A549 (cell line): ENCODE measurements around the gene GOT1. TPM values are rescaled to one million over a fixed set of nuclear protein-coding genes. Genes with fewer than 3 reads are reported as not detected.
A peak's percentile ranks its signal among the peaks of the same experiment; 100 is the strongest.

ENCODE experiments used
- ATAC-seq, 2 experiments: fragments of 200-7000 bp in 1 of 2; fragments of >200 bp in 1 of 2; cut with Nextera tagmentation in 1 of 2; cut with Tn5 transposase in 1 of 2; 3 replicates each; pipeline versions ENCODE4 v1.8.0 to v1.9.1; 2018 to 2020; ENCODE audit warnings: mild to moderate bottlenecking in 1 of 2, moderate library complexity in 1 of 2
- CTCF ChIA-PET: fragments of 300-600 bp; sonication (Branson Sonifier 250); formaldehyde crosslinking; extraction: SDS; loops from one replicate; lab custom pipeline; 2021; ENCODE audit warnings: antibody characterized with exemption, inconsistent platforms; lab: Yijun Ruan, JAX
- POLR2A ChIA-PET: fragments of 350-600 bp; formaldehyde crosslinking; extraction: SDS; loops from one replicate; lab custom pipeline; 2021; ENCODE audit warnings: antibody characterized with exemption, inconsistent platforms; lab: Yijun Ruan, JAX
- DNase-seq, 2 experiments: peaks; one replicate each; pipeline versions ENCODE4 v3.0.0 to v3.0.0-alpha.2; 2011 to 2016; ENCODE audit warnings: low read depth in 1 of 2, low spot score in 1 of 2
- FAIRE-seq: peaks from 2 replicates; lab custom pipeline; 2011; peaks lifted over from hg19 to GRCh38; lab: Jason Lieb, UNC
- H3K27ac ChIP-seq, 2 experiments: fragments of >200 bp; sonication (Bioruptor Twin); formaldehyde crosslinking; 3 replicates each; pipeline ENCODE4 v1.5.1; 2016 to 2017
- H3K4me1 ChIP-seq: fragments of >200 bp; sonication (Bioruptor Twin); formaldehyde crosslinking; 3 replicates; pipeline ENCODE4 v1.6.1; 2016
- H3K4me2 ChIP-seq: fragments of >200 bp; sonication (Bioruptor Twin); formaldehyde crosslinking; 3 replicates; pipeline ENCODE4 v1.6.1; 2016
- H3K4me3 ChIP-seq: fragments of >200 bp; sonication (Bioruptor Twin); formaldehyde crosslinking; 3 replicates; pipeline ENCODE4 v1.5.1; 2016
- H3K9me3 ChIP-seq: fragments of >200 bp; sonication (Bioruptor Twin); formaldehyde crosslinking; 3 replicates; pipeline ENCODE4 v1.6.1; 2016
- BHLHE40 ChIP-seq: IDR thresholded peaks from 2 replicates; pipeline ENCODE4 v1.6.1; 2012; ENCODE audit warnings: low read depth, low read length, inconsistent platforms
- CEBPB ChIP-seq, 2 experiments: fragments of >200 bp in 1 of 2; sonication (Bioruptor Twin) in 1 of 2; formaldehyde crosslinking in 1 of 2; IDR thresholded peaks; 2 replicates each; pipeline ENCODE4 v1.6.1; 2012 to 2016
- EHMT2 ChIP-seq: fragments of 200-600 bp; sonication (generic); IDR thresholded peaks from 2 replicates; pipeline ENCODE4 v1.6.1; 2016; ENCODE audit warnings: antibody characterized with exemption, low read depth, mild to moderate bottlenecking, moderate library complexity
- ESRRA ChIP-seq: fragments of 150-350 bp; IDR thresholded peaks from 2 replicates; pipeline ENCODE4 v1.6.1; 2014; ENCODE audit warnings: mild to moderate bottlenecking, low read length, borderline replicate concordance
- FOSB ChIP-seq: fragments of 250-450 bp; sonication (Bioruptor Pico); IDR thresholded peaks from 2 replicates; pipeline ENCODE4 v1.5.0; 2020; ENCODE audit warnings: mild to moderate bottlenecking, moderate library complexity
- FOSL2 ChIP-seq, 2 experiments: fragments of 450-650 bp in 1 of 2; fragments of >200 bp in 1 of 2; sonication (Bioruptor Twin) in 1 of 2; formaldehyde crosslinking; IDR thresholded peaks; 2 replicates each; pipeline versions ENCODE4 v1.5.0 to v1.6.1; 2016 to 2020; ENCODE audit warnings: mild to moderate bottlenecking in 1 of 2, moderate library complexity in 1 of 2
- FOXS1 ChIP-seq: fragments of 250-450 bp; sonication (Bioruptor Pico); IDR thresholded peaks from 2 replicates; pipeline ENCODE4 v1.5.0; 2020; ENCODE audit warnings: mild to moderate bottlenecking, moderate library complexity
- HEYL ChIP-seq: fragments of 250-450 bp; sonication (Bioruptor Pico); IDR thresholded peaks from 2 replicates; pipeline ENCODE4 v1.8.0; 2021; ENCODE audit warnings: mild to moderate bottlenecking, moderate library complexity
- HOXA7 ChIP-seq: fragments of 250-450 bp; sonication (Bioruptor Pico); IDR thresholded peaks from 2 replicates; pipeline ENCODE4 v1.5.0; 2020; ENCODE audit warnings: mild to moderate bottlenecking, moderate library complexity
- JUN ChIP-seq, 2 experiments: fragments of >200 bp; sonication (Bioruptor Twin); formaldehyde crosslinking; IDR thresholded peaks; 2 replicates in 1 of 2; 3 replicates in 1 of 2; pipeline ENCODE4 v1.6.1; 2016 to 2017
- KDM1A ChIP-seq: fragments of 200-600 bp; sonication (generic); IDR thresholded peaks from 2 replicates; pipeline ENCODE4 v1.6.1; 2016; ENCODE audit warnings: low read depth, mild to moderate bottlenecking
- KDM5A ChIP-seq: fragments of 200-600 bp; sonication (generic); IDR thresholded peaks from 2 replicates; pipeline ENCODE4 v1.6.1; 2016; ENCODE audit warnings: antibody characterized with exemption, mild to moderate bottlenecking
- MAZ ChIP-seq: fragments of 150-350 bp; IDR thresholded peaks from 2 replicates; pipeline ENCODE4 v1.6.1; 2014; ENCODE audit warnings: antibody characterized with exemption, low read depth, low read length, borderline replicate concordance
- NFE2L2 ChIP-seq: fragments of 150-350 bp; conservative IDR thresholded peaks from 2 replicates; pipeline ENCODE4 v1.6.1; 2014; ENCODE audit warnings: low read length
- NPAS2 ChIP-seq: fragments of 250-450 bp; sonication (Bioruptor Pico); IDR thresholded peaks from 2 replicates; pipeline ENCODE4 v1.8.0; 2022; ENCODE audit warnings: mild to moderate bottlenecking, moderate library complexity, borderline replicate concordance
- PHF8 ChIP-seq: fragments of 200-600 bp; sonication (generic); IDR thresholded peaks from 2 replicates; pipeline ENCODE4 v1.6.1; 2016; ENCODE audit warnings: low read depth, mild to moderate bottlenecking, antibody characterized with exemption, moderate library complexity, borderline replicate concordance
- RAD21 ChIP-seq, 2 experiments: fragments of >200 bp in 1 of 2; sonication (Bioruptor Twin) in 1 of 2; formaldehyde crosslinking in 1 of 2; IDR thresholded peaks in 1 of 2; conservative IDR thresholded peaks in 1 of 2; 2 replicates in 1 of 2; 3 replicates in 1 of 2; pipeline ENCODE4 v1.6.1; 2012 to 2018; ENCODE audit warnings: inconsistent platforms in 1 of 2
- TFCP2L1 ChIP-seq: fragments of 250-450 bp; sonication (Bioruptor Pico); IDR thresholded peaks from 2 replicates; pipeline ENCODE4 v1.5.0; 2021; ENCODE audit warnings: mild to moderate bottlenecking
- ZC3H11A ChIP-seq: fragments of 450-650 bp; IDR thresholded peaks from 2 replicates; pipeline ENCODE4 v1.6.1; 2014; ENCODE audit warnings: antibody characterized with exemption, mild to moderate bottlenecking
- ZSCAN20 ChIP-seq: fragments of 250-450 bp; sonication (Bioruptor Pico); IDR thresholded peaks from 2 replicates; pipeline ENCODE4 v1.8.0; 2022; ENCODE audit warnings: mild to moderate bottlenecking, moderate library complexity
- WGBS: methylation state at CpG from one replicate; pipeline ENCODE4 v1.1.6; 2017; ENCODE audit errors: missing lambda C conversion rate; 5-methylcytosine and 5-hydroxymethylcytosine counted together
- polyA plus RNA-seq, 4 experiments: library from polyadenylated mRNA; depleted of rRNA in 3 of 4; stranded (reverse); fragments of >200 nt; fragmentation: RNase III in 1 of 4; extraction: RNeasy Plus Mini Kit Qiagen cat#74134 plus additional on column Dnase treatment in 1 of 4; gene quantifications; 2 replicates in 3 of 4; 3 replicates in 1 of 4; pipeline ENCODE4 v1.2.3, GENCODE V29; 2011 to 2017
- TF ChIP-seq, protein P1 (sequence below): fragments of 200-600 bp; sonication (generic); IDR thresholded peaks from 2 replicates; pipeline ENCODE4 v1.6.1; 2016; ENCODE audit warnings: antibody characterized with exemption, mild to moderate bottlenecking, moderate library complexity
- TF ChIP-seq, protein P2 (sequence below): fragments of >200 bp; sonication (Bioruptor Twin); formaldehyde crosslinking; IDR thresholded peaks from 2 replicates; pipeline ENCODE4 v1.6.1; 2016
- TF ChIP-seq, protein P3 (sequence below): fragments of 450-650 bp; IDR thresholded peaks from 2 replicates; pipeline ENCODE4 v1.6.1; 2014; ENCODE audit warnings: antibody characterized with exemption
- TF ChIP-seq, protein P4 (sequence below): fragments of >200 bp; sonication (Bioruptor Twin); formaldehyde crosslinking; IDR thresholded peaks from 3 replicates; pipeline ENCODE4 v1.5.1; 2016

The GOT1 gene
- polyA plus RNA-seq, 2 of the 4 experiments (the other 2 are of a cell fraction), result 31.1 to 34.9 TPM

DNA sequence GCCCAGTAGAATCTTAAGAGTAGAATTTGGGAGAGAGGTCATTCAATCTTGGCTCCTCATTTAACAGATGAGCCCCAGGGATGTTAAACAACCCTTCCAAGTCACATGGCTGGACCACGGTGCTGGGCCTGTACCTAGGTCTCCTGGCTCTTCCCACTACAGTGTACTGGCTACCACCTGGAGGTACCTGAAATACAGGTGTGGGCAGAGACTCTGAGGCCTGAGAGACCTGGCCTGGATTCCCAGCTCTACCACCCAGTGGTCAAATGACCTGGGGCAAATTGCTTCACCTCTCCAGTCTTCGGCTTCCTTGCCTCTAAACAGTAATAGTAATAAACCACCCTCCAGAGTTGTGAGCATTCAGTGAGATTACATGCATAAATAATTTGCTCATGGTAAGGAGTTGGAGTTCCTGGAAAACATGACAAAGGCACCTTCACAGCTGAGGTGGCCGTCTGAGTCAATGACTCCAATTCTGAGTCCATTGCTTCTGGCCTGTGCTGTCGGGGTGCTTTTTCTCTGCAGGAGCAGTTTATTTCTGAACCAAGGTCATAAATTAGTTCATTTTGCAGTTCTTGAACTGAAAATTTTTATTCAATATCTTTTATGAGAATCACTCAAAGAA, 2.7 kb downstream of the GOT1 start:
- H3K9me3 ChIP-seq, result no peaks in the 10 kb centered on the region
- ChIA-PET POLR2A (no interaction called here), CTCF (interaction anchor here (1.6 kb wide), 1 partner anchor 36 kb away, joined by 3 read pairs; no protein-coding TSS in a partner anchor)
- no peak overlapping the region for H3K27ac ChIP-seq
- H3K4me1 ChIP-seq, result peaks cover 18% of the 10 kb centered on the region; the same call in 2 of the 3 replicates
- H3K4me2 ChIP-seq, result no peak overlapping the region
- FAIRE-seq (no peak), ATAC-seq (no peak), DNase-seq (no peak)
- H3K4me3 ChIP-seq, result no peak overlapping the region
- 81% methylated on average over 4 of the region's 4 CpGs for WGBS
- TF ChIP-seq HEYL (no peak), ZSCAN20 (no peak), HOXA7 (CRISPR knock-in tag) (no peak), FOSL2 (IDR thresholded peaks at IDR 0.05) (no peak), FOSL2 (CRISPR knock-in tag; IDR thresholded peaks at IDR 0.05) (no peak), ESRRA (no peak), JUN (IDR thresholded peaks at IDR 0.05) (no peak), BHLHE40 (no peak), CEBPB (IDR thresholded peaks at IDR 0.05) (no peak), KDM5A (no peak), NPAS2 (CRISPR knock-in tag) (no peak), EHMT2 (no peak), ZC3H11A (no peak), MAZ (no peak)
- TF ChIP-seq, protein P1, sequence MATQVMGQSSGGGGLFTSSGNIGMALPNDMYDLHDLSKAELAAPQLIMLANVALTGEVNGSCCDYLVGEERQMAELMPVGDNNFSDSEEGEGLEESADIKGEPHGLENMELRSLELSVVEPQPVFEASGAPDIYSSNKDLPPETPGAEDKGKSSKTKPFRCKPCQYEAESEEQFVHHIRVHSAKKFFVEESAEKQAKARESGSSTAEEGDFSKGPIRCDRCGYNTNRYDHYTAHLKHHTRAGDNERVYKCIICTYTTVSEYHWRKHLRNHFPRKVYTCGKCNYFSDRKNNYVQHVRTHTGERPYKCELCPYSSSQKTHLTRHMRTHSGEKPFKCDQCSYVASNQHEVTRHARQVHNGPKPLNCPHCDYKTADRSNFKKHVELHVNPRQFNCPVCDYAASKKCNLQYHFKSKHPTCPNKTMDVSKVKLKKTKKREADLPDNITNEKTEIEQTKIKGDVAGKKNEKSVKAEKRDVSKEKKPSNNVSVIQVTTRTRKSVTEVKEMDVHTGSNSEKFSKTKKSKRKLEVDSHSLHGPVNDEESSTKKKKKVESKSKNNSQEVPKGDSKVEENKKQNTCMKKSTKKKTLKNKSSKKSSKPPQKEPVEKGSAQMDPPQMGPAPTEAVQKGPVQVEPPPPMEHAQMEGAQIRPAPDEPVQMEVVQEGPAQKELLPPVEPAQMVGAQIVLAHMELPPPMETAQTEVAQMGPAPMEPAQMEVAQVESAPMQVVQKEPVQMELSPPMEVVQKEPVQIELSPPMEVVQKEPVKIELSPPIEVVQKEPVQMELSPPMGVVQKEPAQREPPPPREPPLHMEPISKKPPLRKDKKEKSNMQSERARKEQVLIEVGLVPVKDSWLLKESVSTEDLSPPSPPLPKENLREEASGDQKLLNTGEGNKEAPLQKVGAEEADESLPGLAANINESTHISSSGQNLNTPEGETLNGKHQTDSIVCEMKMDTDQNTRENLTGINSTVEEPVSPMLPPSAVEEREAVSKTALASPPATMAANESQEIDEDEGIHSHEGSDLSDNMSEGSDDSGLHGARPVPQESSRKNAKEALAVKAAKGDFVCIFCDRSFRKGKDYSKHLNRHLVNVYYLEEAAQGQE, result no peak

DNA sequence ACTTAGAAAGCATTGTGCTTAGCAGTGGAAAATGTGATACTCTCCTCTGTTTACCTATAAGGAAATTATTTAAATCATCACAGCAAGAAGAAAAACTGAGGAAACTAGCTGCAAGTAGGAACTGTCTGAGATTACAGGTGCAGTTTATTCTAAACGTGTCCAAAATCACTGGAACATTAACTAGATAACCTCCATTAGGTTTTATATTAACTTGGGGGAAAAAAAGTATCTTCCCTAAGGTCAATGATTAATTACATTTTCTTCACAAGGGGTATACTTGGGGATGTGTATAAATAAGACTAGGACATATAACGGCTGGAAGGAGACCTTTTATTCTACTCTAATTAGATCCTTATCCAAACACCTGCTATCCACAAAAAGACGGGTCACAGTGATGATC, 3.7 kb downstream of the GOT1 start:
- Histone ChIP-seq H3K9me3 (no peaks in the 10 kb centered on the region), H3K27ac (no peak overlapping the region), H3K4me2 (no peak overlapping the region; the same call in 2 of the 3 replicates), H3K4me3 (no peak overlapping the region), H3K4me1 (peaks cover 15% of the 10 kb centered on the region; the same call in 2 of the 3 replicates)
- ChIA-PET CTCF (interaction anchor here (1.3 to 2.4 kb wide), 3 partner anchors 10 to 35 kb away, joined by 3 to 17 read pairs (median 6); no protein-coding TSS in a partner anchor), POLR2A (no interaction called here)
- DNase-seq, result no peak
- ATAC-seq, result no peak
- WGBS, result 51% methylated on average over 3 of the region's 3 CpGs
- FAIRE-seq, result peak; percentile 43
- no peak for TF ChIP-seq RAD21 (conservative IDR thresholded peaks at IDR 0.05 in 1 of 2, IDR thresholded peaks at IDR 0.05 in 1 of 2)
- TF ChIP-seq NFE2L2, result no peak
- no peak for TF ChIP-seq NPAS2 (CRISPR knock-in tag)
- TF ChIP-seq, protein P1, result no peak
- TF ChIP-seq, protein P2, sequence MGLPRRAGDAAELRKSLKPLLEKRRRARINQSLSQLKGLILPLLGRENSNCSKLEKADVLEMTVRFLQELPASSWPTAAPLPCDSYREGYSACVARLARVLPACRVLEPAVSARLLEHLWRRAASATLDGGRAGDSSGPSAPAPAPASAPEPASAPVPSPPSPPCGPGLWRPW, result no peak
- TF ChIP-seq PHF8, result no peak
- no peak for TF ChIP-seq HOXA7 (CRISPR knock-in tag)
- TF ChIP-seq FOXS1, result no peak
- no peak for TF ChIP-seq TFCP2L1 (CRISPR knock-in tag)
- no peak for TF ChIP-seq FOSB (CRISPR knock-in tag)
- TF ChIP-seq, protein P3, sequence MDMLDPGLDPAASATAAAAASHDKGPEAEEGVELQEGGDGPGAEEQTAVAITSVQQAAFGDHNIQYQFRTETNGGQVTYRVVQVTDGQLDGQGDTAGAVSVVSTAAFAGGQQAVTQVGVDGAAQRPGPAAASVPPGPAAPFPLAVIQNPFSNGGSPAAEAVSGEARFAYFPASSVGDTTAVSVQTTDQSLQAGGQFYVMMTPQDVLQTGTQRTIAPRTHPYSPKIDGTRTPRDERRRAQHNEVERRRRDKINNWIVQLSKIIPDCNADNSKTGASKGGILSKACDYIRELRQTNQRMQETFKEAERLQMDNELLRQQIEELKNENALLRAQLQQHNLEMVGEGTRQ, result no peak
- TF ChIP-seq KDM1A, result no peak
- TF ChIP-seq, protein P4, sequence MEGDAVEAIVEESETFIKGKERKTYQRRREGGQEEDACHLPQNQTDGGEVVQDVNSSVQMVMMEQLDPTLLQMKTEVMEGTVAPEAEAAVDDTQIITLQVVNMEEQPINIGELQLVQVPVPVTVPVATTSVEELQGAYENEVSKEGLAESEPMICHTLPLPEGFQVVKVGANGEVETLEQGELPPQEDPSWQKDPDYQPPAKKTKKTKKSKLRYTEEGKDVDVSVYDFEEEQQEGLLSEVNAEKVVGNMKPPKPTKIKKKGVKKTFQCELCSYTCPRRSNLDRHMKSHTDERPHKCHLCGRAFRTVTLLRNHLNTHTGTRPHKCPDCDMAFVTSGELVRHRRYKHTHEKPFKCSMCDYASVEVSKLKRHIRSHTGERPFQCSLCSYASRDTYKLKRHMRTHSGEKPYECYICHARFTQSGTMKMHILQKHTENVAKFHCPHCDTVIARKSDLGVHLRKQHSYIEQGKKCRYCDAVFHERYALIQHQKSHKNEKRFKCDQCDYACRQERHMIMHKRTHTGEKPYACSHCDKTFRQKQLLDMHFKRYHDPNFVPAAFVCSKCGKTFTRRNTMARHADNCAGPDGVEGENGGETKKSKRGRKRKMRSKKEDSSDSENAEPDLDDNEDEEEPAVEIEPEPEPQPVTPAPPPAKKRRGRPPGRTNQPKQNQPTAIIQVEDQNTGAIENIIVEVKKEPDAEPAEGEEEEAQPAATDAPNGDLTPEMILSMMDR, result no peak
